ENCODE data around the gene ATP4B.

Gene ATP4B

GRCh38 chr13:113656003-113656588 is 1.9 kb downstream of the ATP4B start:
- FAIRE-seq: no peak

- no peak for FAIRE-seq
Measured at GRCh38 chr13:113655346-113656002, 2.5 kb downstream of the ATP4B start.

GRCh38 chr13:113654591-113655345 is 3.2 kb downstream of the ATP4B start:
- no peak for FAIRE-seq

GRCh38 chr13:113654175-113654560 is 3.8 kb downstream of the ATP4B start:
- no peak for FAIRE-seq

GRCh38 chr13:113653264-113654174 is 4.5 kb downstream of the ATP4B start:
- FAIRE-seq: no peak

- no peak for FAIRE-seq
Measured at GRCh38 chr13:113652404-113653263, 5.4 kb downstream of the ATP4B start.

- FAIRE-seq: no peak
Measured at GRCh38 chr13:113651511-113652403, 6.2 kb downstream of the ATP4B start.

GRCh38 chr13:113650731-113651148 is 7.3 kb downstream of the ATP4B start:
- FAIRE-seq: no peak

- no peak for FAIRE-seq
Measured at GRCh38 chr13:113650275-113650674, 7.7 kb downstream of the ATP4B start.

- no peak for FAIRE-seq
Measured at GRCh38 chr13:113649212-113649611, 8.8 kb downstream of the ATP4B start.

- no peak for FAIRE-seq
Measured at GRCh38 chr13:113648216-113648610, 9.8 kb downstream of the ATP4B start.

- FAIRE-seq: no peak
Measured at GRCh38 chr13:113647351-113648215, 10.4 kb downstream of the ATP4B start.

GRCh38 chr13:113646921-113647340 is 11.1 kb downstream of the ATP4B start:
- no peak for FAIRE-seq

- no peak for FAIRE-seq
Measured at GRCh38 chr13:113646376-113646775, 11.6 kb downstream of the ATP4B start.

- FAIRE-seq: no peak
Measured at GRCh38 chr13:113645329-113645728, 12.7 kb downstream of the ATP4B start.

GRCh38 chr13:113644800-113645199 is 13.2 kb downstream of the ATP4B start:
- FAIRE-seq: no peak

GRCh38 chr13:113643593-113643992 is 14.4 kb downstream of the ATP4B start:
- no peak for FAIRE-seq

- no peak for FAIRE-seq
Measured at GRCh38 chr13:113642563-113642962, 15.4 kb downstream of the ATP4B start.

GRCh38 chr13:113641426-113641825 is 16.6 kb downstream of the ATP4B start:
- no peak for FAIRE-seq

Measured in G401.6 (cell line).